Lower lobe of right lung (tissue), 2 donors: ENCODE data around the gene CHKA. TPM values are rescaled to one million over a fixed set of nuclear protein-coding genes. Genes with fewer than 3 reads are reported as not detected.
A peak's percentile ranks its signal among the peaks of the same experiment; 100 is the strongest.

Experiments
- ATAC-seq, 2 donors: fragments of 200-7000 bp; cut with Tn5 transposase; one replicate each; pipeline ENCODE4 v1.9.1; 2020 to 2022; ENCODE audit warnings: mild to moderate bottlenecking in 2 of 2, moderate library complexity in 2 of 2
- DNase-seq: peaks from one replicate; pipeline ENCODE4 v3.0.0-alpha.2; 2020
- H3K27ac ChIP-seq: fragments of 200-600 bp; one replicate; pipeline ENCODE4 v1.8.0; 2022
- H3K27me3 ChIP-seq: fragments of 200-600 bp; one replicate; pipeline ENCODE4 v1.8.0; 2022; ENCODE audit warnings: low read depth
- H3K36me3 ChIP-seq: fragments of 200-600 bp; one replicate; pipeline ENCODE4 v1.8.0; 2022; ENCODE audit warnings: mild to moderate bottlenecking
- H3K4me1 ChIP-seq: fragments of 200-600 bp; one replicate; pipeline ENCODE4 v1.8.0; 2022
- H3K4me3 ChIP-seq: fragments of 200-600 bp; one replicate; pipeline ENCODE4 v1.8.0; 2022; ENCODE audit warnings: mild to moderate bottlenecking
- H3K9me3 ChIP-seq: fragments of 200-600 bp; one replicate; pipeline ENCODE4 v1.8.0; 2022
- intact Hi-C: fragments of 100-400 bp; cut with DNase I; formaldehyde crosslinking; loops from one replicate; pipeline ENCODE4 v1.11.0; 2022
- total RNA-seq: library from RNA; stranded (reverse); fragmentation: NEBNext Ultra II Directional; extraction: Animal tissue kit (Norgen Biotek cat#: 25700); gene quantifications from one replicate; pipeline ENCODE4 v1.2.1, GENCODE V29; 2021
- TF ChIP-seq, protein P1 (sequence below): fragments of 200-600 bp; IDR thresholded peaks from one replicate; pipeline ENCODE4 v1.8.0; 2022; ENCODE audit warnings: antibody characterized with exemption, mild to moderate bottlenecking
- donor health status: DM: no; HTN: yes; CAD: no; lungs with severe emphysema.

CHKA gene
- total RNA-seq, 1 donor from 2014 or later, result 43.0 TPM

DNA sequence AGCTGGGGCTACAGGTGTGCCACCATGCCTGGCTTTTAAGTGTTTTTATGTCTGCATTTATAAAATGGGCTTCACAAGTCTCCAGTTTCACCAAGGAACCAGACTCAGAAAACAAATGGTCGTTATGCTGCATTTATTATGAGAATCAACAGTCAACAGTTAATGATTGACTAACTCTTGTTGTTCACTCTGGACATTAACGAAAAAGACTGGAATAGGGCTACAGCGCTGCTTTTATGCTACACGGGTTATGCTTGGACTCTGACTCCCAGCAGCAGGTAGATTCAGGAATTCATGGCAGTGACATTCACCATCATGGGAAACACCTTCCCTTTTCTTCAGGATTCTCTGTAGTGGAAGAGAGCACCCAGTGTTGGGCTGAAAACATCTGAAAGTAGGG, 44.4 kb upstream of the CHKA start:
- DNase-seq (no peak), ATAC-seq (no peak)
- intact Hi-C loops, result no loop called here
- H3K27me3 ChIP-seq, result no peaks in the 10 kb centered on the region
- no peak overlapping the region for H3K4me3 ChIP-seq
- no peak overlapping the region for H3K27ac ChIP-seq
- TF ChIP-seq, protein P1, sequence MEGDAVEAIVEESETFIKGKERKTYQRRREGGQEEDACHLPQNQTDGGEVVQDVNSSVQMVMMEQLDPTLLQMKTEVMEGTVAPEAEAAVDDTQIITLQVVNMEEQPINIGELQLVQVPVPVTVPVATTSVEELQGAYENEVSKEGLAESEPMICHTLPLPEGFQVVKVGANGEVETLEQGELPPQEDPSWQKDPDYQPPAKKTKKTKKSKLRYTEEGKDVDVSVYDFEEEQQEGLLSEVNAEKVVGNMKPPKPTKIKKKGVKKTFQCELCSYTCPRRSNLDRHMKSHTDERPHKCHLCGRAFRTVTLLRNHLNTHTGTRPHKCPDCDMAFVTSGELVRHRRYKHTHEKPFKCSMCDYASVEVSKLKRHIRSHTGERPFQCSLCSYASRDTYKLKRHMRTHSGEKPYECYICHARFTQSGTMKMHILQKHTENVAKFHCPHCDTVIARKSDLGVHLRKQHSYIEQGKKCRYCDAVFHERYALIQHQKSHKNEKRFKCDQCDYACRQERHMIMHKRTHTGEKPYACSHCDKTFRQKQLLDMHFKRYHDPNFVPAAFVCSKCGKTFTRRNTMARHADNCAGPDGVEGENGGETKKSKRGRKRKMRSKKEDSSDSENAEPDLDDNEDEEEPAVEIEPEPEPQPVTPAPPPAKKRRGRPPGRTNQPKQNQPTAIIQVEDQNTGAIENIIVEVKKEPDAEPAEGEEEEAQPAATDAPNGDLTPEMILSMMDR, result no peak
- no peaks in the 10 kb centered on the region for H3K9me3 ChIP-seq
- H3K4me1 ChIP-seq, result no peaks in the 10 kb centered on the region
- peaks cover 78% of the 10 kb centered on the region for H3K36me3 ChIP-seq

DNA sequence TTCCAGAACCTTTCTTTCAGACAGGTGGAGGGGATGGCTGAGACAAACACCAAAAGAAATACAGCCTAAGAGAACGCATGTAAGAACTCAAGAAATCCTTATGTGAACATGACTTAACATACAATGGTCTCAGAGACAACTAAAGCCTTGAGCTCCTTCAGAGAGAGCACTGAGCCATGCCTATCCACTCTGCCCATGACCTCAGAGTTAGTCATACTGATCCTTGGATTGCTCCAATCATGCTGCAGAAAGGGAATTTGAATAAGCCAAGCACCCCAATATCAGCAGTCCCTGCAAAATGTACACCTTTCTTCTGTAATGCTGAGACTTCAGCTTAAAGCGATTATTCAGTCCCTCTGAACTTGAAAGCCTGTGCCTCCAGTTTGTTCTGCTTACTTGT, 43.2 kb upstream of the CHKA start:
- TF ChIP-seq, protein P1, result no peak
- H3K27ac ChIP-seq, result no peak overlapping the region
- intact Hi-C loops, result no loop called here
- peaks cover 66% of the 10 kb centered on the region for H3K36me3 ChIP-seq
- H3K4me3 ChIP-seq, result no peak overlapping the region
- ATAC-seq (no peak), DNase-seq (no peak)
- H3K9me3 ChIP-seq, result no peaks in the 10 kb centered on the region
- H3K27me3 ChIP-seq, result no peaks in the 10 kb centered on the region
- H3K4me1 ChIP-seq, result no peaks in the 10 kb centered on the region

DNA sequence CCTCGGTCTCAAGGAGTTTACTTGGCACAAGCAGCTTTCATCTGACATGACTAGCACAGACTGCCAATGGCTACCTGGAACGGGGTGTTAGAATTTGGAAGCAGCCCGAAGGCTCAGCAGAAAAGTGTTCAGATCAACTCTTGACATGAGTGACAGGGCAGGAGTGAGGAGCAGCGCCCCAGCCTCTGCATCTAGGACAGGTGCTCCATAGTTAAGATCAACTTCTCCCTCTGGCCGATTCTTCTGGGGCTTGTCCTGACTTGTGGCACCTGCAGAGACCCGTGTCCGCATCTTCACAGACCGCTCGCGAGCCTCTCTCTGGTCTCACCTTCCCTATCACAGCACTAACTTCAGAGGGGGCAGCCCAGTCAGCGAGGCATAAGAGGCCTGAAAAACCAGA, 42.5 kb upstream of the CHKA start:
- intact Hi-C loops, result no loop called here
- Histone ChIP-seq H3K27ac (no peak overlapping the region), H3K4me1 (no peaks in the 10 kb centered on the region), H3K36me3 (peaks cover 62% of the 10 kb centered on the region), H3K4me3 (no peak overlapping the region), H3K27me3 (no peaks in the 10 kb centered on the region), H3K9me3 (no peaks in the 10 kb centered on the region)
- no peak for ATAC-seq
- no peak for DNase-seq
- TF ChIP-seq, protein P1, result no peak

DNA sequence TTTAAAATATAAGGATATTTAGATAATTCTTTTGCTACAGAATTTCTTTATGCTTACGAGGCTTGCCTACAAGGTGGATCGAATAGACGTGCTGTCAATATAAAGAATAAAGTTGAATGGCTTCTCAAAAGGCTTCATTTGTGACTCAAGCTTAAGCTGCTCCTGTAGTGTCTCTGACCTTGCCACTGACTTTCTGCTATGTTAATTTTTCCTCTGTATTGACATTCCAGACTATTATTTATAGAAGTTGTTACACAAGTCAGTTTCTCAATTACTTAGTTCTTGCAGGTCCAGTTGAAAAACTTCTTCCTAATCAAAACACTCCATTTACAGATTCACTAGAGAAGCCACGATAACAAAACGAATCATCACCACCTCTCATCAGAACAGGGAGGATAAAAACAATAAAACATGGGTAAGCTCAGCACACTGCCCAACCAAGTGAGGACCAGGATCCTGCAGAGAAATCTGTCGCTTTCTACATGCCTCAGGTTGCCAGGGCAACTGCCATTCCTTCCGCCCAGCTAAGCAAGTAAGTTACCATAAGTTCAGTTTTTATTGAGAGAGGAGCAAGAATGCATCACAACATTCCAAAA, 39.0 kb upstream of the CHKA start:
- ATAC-seq (peak; percentile 49 to 84), DNase-seq (no peak)
- TF ChIP-seq, protein P1, result no peak
- no peaks in the 10 kb centered on the region for H3K9me3 ChIP-seq
- intact Hi-C loops, result no loop called here
- H3K27ac ChIP-seq, result no peak overlapping the region
- H3K4me1 ChIP-seq, result no peaks in the 10 kb centered on the region
- H3K4me3 ChIP-seq, result no peak overlapping the region
- peaks cover 37% of the 10 kb centered on the region for H3K36me3 ChIP-seq
- no peaks in the 10 kb centered on the region for H3K27me3 ChIP-seq

DNA sequence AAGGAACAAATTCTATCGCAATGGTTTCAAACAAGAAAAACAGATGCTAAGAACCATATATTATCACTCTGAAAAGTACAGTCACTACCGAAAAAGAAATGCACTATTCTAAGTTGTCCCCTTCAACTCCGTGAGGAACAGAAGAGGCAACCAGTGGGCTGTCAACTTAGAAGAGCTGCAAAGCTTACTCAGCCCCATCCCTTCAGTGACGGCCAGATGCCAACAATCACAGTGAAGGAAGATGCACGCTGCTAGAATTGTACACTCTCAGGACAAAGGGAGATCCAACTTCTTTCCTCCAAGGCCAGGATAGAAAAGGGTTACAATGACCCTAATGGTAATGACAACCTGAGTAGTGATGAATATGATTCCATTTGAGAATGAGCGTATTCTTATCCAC, 38.5 kb upstream of the CHKA start:
- no peak overlapping the region for H3K27ac ChIP-seq
- ATAC-seq (no peak), DNase-seq (no peak)
- H3K4me1 ChIP-seq, result no peaks in the 10 kb centered on the region
- intact Hi-C loops, result no loop called here
- peaks cover 32% of the 10 kb centered on the region for H3K36me3 ChIP-seq
- H3K27me3 ChIP-seq, result no peaks in the 10 kb centered on the region
- H3K4me3 ChIP-seq, result no peak overlapping the region
- H3K9me3 ChIP-seq, result no peaks in the 10 kb centered on the region
- TF ChIP-seq, protein P1, result no peak
